Measurements from ENCODE around the gene SUMF1. TPM values are rescaled to one million over a fixed set of nuclear protein-coding genes. Genes with fewer than 3 reads are reported as not detected.

SUMF1 gene
- total RNA-seq, 2 experiments from 2014 or later, result 7.4 to 8.7 TPM

- H3K27ac Mint-ChIP-seq, result no peak overlapping the region
- POLR2A ChIA-PET, result no interaction called here
- no peak overlapping the region for H3K4me3 Mint-ChIP-seq
- DNase-seq (no peak), ATAC-seq (no peak)
- CTCF ChIA-PET, result interaction anchor here (0.9 to 2.5 kb wide), 3 partner anchors 176 to 291 kb away, joined by 3 to 8 read pairs (median 3); no protein-coding TSS in a partner anchor
- no peaks in the 10 kb centered on the region for H3K27me3 Mint-ChIP-seq (ENCODE audit: low read depth)
- peaks cover 6% of the 10 kb centered on the region for H3K4me1 Mint-ChIP-seq (ENCODE audit: low read depth)
- no peaks in the 10 kb centered on the region for H3K9me3 Mint-ChIP-seq (ENCODE audit: insufficient read depth)
- no peaks in the 10 kb centered on the region for H3K36me3 Mint-ChIP-seq (ENCODE audit: low read depth)
Measured at GRCh38 chr3:4343258-4343657, 123.8 kb downstream of the SUMF1 start.

- DNase-seq, result no peak
- peaks cover 8% of the 10 kb centered on the region for H3K4me1 Mint-ChIP-seq (ENCODE audit: low read depth)
- H3K9me3 Mint-ChIP-seq (ENCODE audit: insufficient read depth), result no peaks in the 10 kb centered on the region
- no peaks in the 10 kb centered on the region for H3K27me3 Mint-ChIP-seq (ENCODE audit: low read depth)
- no peak for ATAC-seq
- H3K36me3 Mint-ChIP-seq (ENCODE audit: low read depth), result no peaks in the 10 kb centered on the region
- CTCF ChIA-PET, result interaction anchor here (0.7 to 2.7 kb wide), 5 partner anchors 10 to 1933 kb away, joined by 3 to 16 read pairs (median 4); no protein-coding TSS in a partner anchor
- no peak overlapping the region for H3K4me3 Mint-ChIP-seq
- POLR2A ChIA-PET, result no interaction called here
- no peak overlapping the region for H3K27ac Mint-ChIP-seq
Measured at GRCh38 chr3:4341336-4341675, 125.8 kb downstream of the SUMF1 start.

GRCh38 chr3:4340411-4341335, 126.4 kb downstream of the SUMF1 start:
- ChIA-PET CTCF (interaction anchor here (0.7 to 2.7 kb wide), 5 partner anchors 11 to 1934 kb away, joined by 3 to 16 read pairs (median 4); no protein-coding TSS in a partner anchor), POLR2A (no interaction called here)
- H3K36me3 Mint-ChIP-seq (ENCODE audit: low read depth), result no peaks in the 10 kb centered on the region
- no peak for ATAC-seq
- H3K27ac Mint-ChIP-seq, result no peak overlapping the region
- H3K4me1 Mint-ChIP-seq (ENCODE audit: low read depth), result peaks cover 8% of the 10 kb centered on the region
- no peaks in the 10 kb centered on the region for H3K9me3 Mint-ChIP-seq (ENCODE audit: insufficient read depth)
- no peak overlapping the region for H3K4me3 Mint-ChIP-seq
- no peaks in the 10 kb centered on the region for H3K27me3 Mint-ChIP-seq (ENCODE audit: low read depth)
- no peak for DNase-seq

- no peaks in the 10 kb centered on the region for H3K9me3 Mint-ChIP-seq (ENCODE audit: insufficient read depth)
- H3K27me3 Mint-ChIP-seq (ENCODE audit: low read depth), result peaks cover under 1% of the 10 kb centered on the region
- peaks cover 8% of the 10 kb centered on the region for H3K4me1 Mint-ChIP-seq (ENCODE audit: low read depth)
- POLR2A ChIA-PET, result no interaction called here
- CTCF ChIA-PET, result interaction anchor here (0.8 to 2.7 kb wide), 2 partner anchors 11 to 179 kb away, joined by 3 to 16 read pairs; no protein-coding TSS in a partner anchor
- no peaks in the 10 kb centered on the region for H3K36me3 Mint-ChIP-seq (ENCODE audit: low read depth)
- ATAC-seq, result no peak
- no peak for DNase-seq
- no peak overlapping the region for H3K4me3 Mint-ChIP-seq
- no peak overlapping the region for H3K27ac Mint-ChIP-seq
Measured at GRCh38 chr3:4340077-4340410, 127.0 kb downstream of the SUMF1 start.

- no peak overlapping the region for H3K4me3 Mint-ChIP-seq
- no peak for ATAC-seq
- DNase-seq, result no peak
- peaks cover 8% of the 10 kb centered on the region for H3K4me1 Mint-ChIP-seq (ENCODE audit: low read depth)
- CTCF ChIA-PET, result interaction anchor here (0.6 kb wide), 1 partner anchor 295 kb away, joined by 4 read pairs; no protein-coding TSS in a partner anchor
- no peak overlapping the region for H3K27ac Mint-ChIP-seq
- H3K27me3 Mint-ChIP-seq (ENCODE audit: low read depth), result peaks cover 2% of the 10 kb centered on the region
- no peaks in the 10 kb centered on the region for H3K36me3 Mint-ChIP-seq (ENCODE audit: low read depth)
- no peaks in the 10 kb centered on the region for H3K9me3 Mint-ChIP-seq (ENCODE audit: insufficient read depth)
- POLR2A ChIA-PET, result no interaction called here
Measured at GRCh38 chr3:4338751-4339150, 128.3 kb downstream of the SUMF1 start.

- H3K27ac Mint-ChIP-seq, result no peak overlapping the region
- POLR2A ChIA-PET, result no interaction called here
Measured at GRCh38 chr3:4336850-4337546, 130.1 kb downstream of the SUMF1 start.

GRCh38 chr3:4335840-4336562, 131.1 kb downstream of the SUMF1 start:
- H3K4me1 Mint-ChIP-seq (ENCODE audit: low read depth), result peaks cover 8% of the 10 kb centered on the region
- CTCF ChIA-PET, result interaction anchor here (1.1 kb wide), 1 partner anchor 298 kb away, joined by 4 read pairs; no protein-coding TSS in a partner anchor
- ATAC-seq (no peak), DNase-seq (no peak)
- H3K9me3 Mint-ChIP-seq (ENCODE audit: insufficient read depth), result no peaks in the 10 kb centered on the region
- H3K4me3 Mint-ChIP-seq, result no peak overlapping the region
- POLR2A ChIA-PET, result no interaction called here
- H3K36me3 Mint-ChIP-seq (ENCODE audit: low read depth), result no peaks in the 10 kb centered on the region
- H3K27ac Mint-ChIP-seq, result no peak overlapping the region
- peaks cover 2% of the 10 kb centered on the region for H3K27me3 Mint-ChIP-seq (ENCODE audit: low read depth)

More at GRCh38 chr3:4336850-4337546, 130.1 kb downstream of the SUMF1 start:
- CTCF ChIA-PET, result interaction anchor here (1.0 kb wide), 1 partner anchor 47 kb away, joined by 3 read pairs; no protein-coding TSS in a partner anchor
- Mint-ChIP-seq H3K9me3 (ENCODE audit: insufficient read depth) (no peaks in the 10 kb centered on the region), H3K36me3 (ENCODE audit: low read depth) (no peaks in the 10 kb centered on the region), H3K27me3 (ENCODE audit: low read depth) (peaks cover 2% of the 10 kb centered on the region), H3K4me1 (ENCODE audit: low read depth) (peaks cover 8% of the 10 kb centered on the region), H3K4me3 (no peak overlapping the region)
- DNase-seq (no peak), ATAC-seq (no peak)

GRCh38 chr3:4334548-4334947, 132.5 kb downstream of the SUMF1 start:
- no peak for ATAC-seq
- peaks cover 2% of the 10 kb centered on the region for H3K4me1 Mint-ChIP-seq (ENCODE audit: low read depth)
- no peak overlapping the region for H3K4me3 Mint-ChIP-seq
- no peaks in the 10 kb centered on the region for H3K36me3 Mint-ChIP-seq (ENCODE audit: low read depth)
- DNase-seq, result no peak
- H3K27me3 Mint-ChIP-seq (ENCODE audit: low read depth), result peaks cover 2% of the 10 kb centered on the region
- CTCF ChIA-PET, result interaction anchor here (0.6 to 1.2 kb wide), 4 partner anchors 16 to 299 kb away, joined by 3 to 5 read pairs (median 4); no protein-coding TSS in a partner anchor
- POLR2A ChIA-PET, result no interaction called here
- no peak overlapping the region for H3K27ac Mint-ChIP-seq
- peaks cover 7% of the 10 kb centered on the region for H3K9me3 Mint-ChIP-seq (ENCODE audit: insufficient read depth)

GRCh38 chr3:4332991-4333390, 134.1 kb downstream of the SUMF1 start:
- Mint-ChIP-seq H3K27me3 (ENCODE audit: low read depth) (peaks cover 2% of the 10 kb centered on the region), H3K4me1 (ENCODE audit: low read depth) (peaks cover 2% of the 10 kb centered on the region), H3K27ac (no peak overlapping the region), H3K9me3 (ENCODE audit: insufficient read depth) (peaks cover 10% of the 10 kb centered on the region), H3K4me3 (no peak overlapping the region), H3K36me3 (ENCODE audit: low read depth) (no peaks in the 10 kb centered on the region)
- CTCF ChIA-PET, result no interaction called here
- ATAC-seq (no peak), DNase-seq (no peak)
- POLR2A ChIA-PET, result interaction anchor here (0.6 kb wide), 1 partner anchor 28 kb away, joined by 3 read pairs; no protein-coding TSS in a partner anchor

- DNase-seq (no peak), ATAC-seq (no peak)
- H3K9me3 Mint-ChIP-seq (ENCODE audit: insufficient read depth), result peaks cover 10% of the 10 kb centered on the region
- peaks cover under 1% of the 10 kb centered on the region for H3K4me1 Mint-ChIP-seq (ENCODE audit: low read depth)
- H3K4me3 Mint-ChIP-seq, result no peak overlapping the region
- POLR2A ChIA-PET, result no interaction called here
- CTCF ChIA-PET, result no interaction called here
- H3K36me3 Mint-ChIP-seq (ENCODE audit: low read depth), result no peaks in the 10 kb centered on the region
- peaks cover 2% of the 10 kb centered on the region for H3K27me3 Mint-ChIP-seq (ENCODE audit: low read depth)
- no peak overlapping the region for H3K27ac Mint-ChIP-seq
Measured at GRCh38 chr3:4332574-4332973, 134.5 kb downstream of the SUMF1 start.

GRCh38 chr3:4332111-4332510, 135.0 kb downstream of the SUMF1 start:
- H3K9me3 Mint-ChIP-seq (ENCODE audit: insufficient read depth), result peaks cover 14% of the 10 kb centered on the region
- no peak overlapping the region for H3K27ac Mint-ChIP-seq
- CTCF ChIA-PET, result no interaction called here
- DNase-seq (no peak), ATAC-seq (no peak)
- POLR2A ChIA-PET, result no interaction called here
- H3K4me3 Mint-ChIP-seq, result no peak overlapping the region
- H3K27me3 Mint-ChIP-seq (ENCODE audit: low read depth), result peaks cover 2% of the 10 kb centered on the region
- H3K4me1 Mint-ChIP-seq (ENCODE audit: low read depth), result no peaks in the 10 kb centered on the region
- H3K36me3 Mint-ChIP-seq (ENCODE audit: low read depth), result peaks cover 2% of the 10 kb centered on the region

Data from activated CD8-positive, alpha-beta T cell treated with anti-CD3 and anti-CD28 coated beads, Interleukin-2, amount 10 ng/mL, durations not matched to agents 7 days and 5 days (primary cell).